ENCODE results near the gene LSM6.

LSM6 gene

DNA sequence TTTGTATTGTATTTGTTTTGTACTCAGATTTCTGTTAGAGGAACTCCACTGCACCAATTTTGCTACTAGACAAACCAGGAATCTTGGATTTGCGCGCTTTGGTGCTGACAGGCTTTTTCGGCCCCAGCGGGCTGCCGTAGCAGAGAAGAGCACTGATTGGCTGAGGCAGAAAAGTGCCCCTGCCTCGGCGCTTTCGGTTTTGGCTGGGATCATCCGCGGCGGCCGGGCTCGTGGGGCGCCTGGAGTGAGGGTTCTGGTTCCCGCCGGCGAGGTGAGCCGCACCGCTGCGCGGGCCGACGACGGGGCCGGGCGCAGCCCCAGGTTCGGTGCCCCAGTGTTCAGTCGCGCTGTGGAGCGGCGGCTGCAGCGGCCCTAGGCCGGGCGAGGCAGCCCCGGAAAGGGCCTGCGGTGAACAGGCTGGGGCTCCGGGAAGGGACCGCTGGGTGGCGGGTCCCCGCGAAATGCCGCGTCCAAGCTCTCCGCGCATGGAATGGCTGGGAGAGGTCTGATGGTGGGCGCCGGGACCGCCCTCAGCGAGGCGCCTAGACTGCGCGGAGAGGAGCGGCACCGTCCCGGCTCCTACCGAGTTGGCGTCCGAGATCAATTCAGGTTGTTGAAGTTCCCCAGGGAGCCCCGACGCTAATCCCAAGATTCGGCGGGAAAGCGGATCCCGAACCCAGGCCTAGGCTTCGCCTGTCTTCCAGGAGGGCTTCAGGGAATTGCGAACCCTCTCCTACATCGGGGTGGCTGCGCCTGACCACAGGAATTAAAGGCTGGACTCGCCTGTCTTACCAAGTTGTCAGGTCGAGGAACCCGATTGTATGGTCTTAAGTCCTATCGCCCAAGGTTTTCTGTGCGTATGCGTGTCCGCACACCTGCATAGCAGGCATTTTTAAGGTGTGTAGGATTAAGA is at the start of gene LSM6:
Gene LSM6 (plus strand): TSS at position 178 of the 913 bp plus-strand sequence. CDS start 7,204 bp downstream, outside the sequence.
- peak; percentile 83 for DNase-seq (ENCODE audit: low read depth)

DNA sequence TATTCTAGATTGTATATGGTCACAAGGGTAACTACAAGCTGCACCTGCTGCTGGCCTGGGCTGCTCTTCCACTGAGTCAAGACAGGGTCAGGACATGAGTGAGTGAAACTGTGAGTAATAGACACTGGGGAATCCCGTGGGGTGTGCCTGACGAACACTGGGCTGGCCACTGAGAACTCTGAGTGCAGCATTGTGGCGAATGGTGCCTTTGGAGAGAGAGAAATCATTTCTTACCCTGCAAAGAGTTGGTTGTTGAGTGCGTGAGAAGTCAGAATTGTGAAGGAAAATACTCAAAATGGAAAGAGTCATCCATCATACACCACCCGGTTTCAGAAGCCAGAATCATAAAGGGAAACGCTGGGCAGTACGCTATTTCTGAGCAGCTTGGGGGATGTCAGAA is 43.1 kb upstream of the LSM6 start:
- peak; percentile 18 for DNase-seq (ENCODE audit: low read depth)

GRCh38 chr4:146134761-146135445 is 40.6 kb upstream of the LSM6 start:
- peak; percentile 75 for DNase-seq (ENCODE audit: low read depth)

GRCh38 chr4:146135941-146136340 is 39.6 kb upstream of the LSM6 start:
- no peak for DNase-seq (ENCODE audit: low read depth)

- DNase-seq (ENCODE audit: low read depth): no peak
Observed at GRCh38 chr4:146142768-146143167, 32.8 kb upstream of the LSM6 start.

- no peak for DNase-seq (ENCODE audit: low read depth)
Observed at GRCh38 chr4:146143888-146144287, 31.6 kb upstream of the LSM6 start.

GRCh38 chr4:146146918-146147317 is 28.6 kb upstream of the LSM6 start:
- DNase-seq (ENCODE audit: low read depth): no peak

DNA sequence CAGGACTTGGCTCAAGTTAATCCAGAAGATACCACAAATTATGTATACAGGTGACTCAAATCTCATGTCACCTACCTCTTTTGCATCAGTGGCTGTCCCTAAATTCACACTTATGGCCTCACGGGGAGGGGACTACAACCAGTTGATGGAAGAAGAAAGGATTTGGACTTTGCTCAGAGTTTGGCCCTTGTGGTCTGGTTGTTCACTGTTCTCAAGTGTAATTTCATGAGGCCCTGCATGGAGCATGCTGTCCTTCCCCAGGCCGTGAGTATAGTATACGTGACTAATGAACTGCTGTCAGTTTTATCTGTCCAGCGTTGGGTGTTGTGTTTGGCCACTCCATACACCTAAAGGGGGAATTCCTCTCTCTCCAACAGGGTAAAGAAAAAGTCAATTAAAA is 27.5 kb upstream of the LSM6 start:
- no peak for DNase-seq (ENCODE audit: low read depth)

DNA sequence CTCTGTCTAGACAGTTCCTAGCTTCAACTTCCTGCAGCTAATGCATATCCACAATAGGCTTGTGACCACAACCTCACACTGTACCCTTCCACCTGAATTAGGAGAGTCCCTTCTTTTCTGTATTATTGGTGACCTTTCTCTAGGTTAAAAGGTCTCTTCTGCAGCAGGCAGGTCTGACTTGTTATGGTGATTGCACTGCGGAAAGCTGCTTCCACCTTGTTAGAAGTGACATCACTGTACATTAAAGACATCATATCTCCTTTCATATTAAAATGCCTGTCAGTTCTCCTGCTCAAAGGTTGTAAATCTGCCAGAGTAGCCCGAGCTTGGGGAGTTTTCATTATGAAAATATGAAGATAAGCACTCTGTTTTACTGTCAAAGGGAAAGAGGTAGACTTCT is 21.5 kb upstream of the LSM6 start:
- no peak for DNase-seq (ENCODE audit: low read depth)

DNA sequence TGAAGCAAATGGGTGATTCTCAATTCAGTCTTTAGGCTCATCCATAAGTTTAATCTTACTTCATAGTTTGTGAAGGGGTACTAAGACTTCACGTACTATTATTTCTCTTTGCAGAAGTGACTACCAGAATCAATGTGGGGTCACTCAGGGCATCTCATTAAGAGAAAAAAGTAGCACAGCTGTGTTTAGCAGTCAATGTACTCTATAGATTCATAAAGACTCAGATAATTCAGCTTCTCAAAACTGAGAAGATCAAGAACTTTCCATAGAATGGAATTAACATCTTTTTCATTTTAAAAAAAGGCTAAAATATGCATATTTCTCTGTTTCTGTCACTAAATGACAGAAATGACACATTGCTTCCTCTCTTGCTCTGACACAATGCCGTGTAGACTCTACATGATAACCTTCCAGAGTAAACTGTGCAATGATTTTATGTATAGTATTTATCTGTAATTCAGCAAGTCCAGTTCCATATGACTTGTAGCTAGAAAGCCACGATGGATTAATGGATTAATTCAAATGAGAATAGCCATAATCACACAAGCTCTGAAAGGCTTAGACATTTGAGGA is 20.3 kb upstream of the LSM6 start:
- DNase-seq (ENCODE audit: low read depth): no peak

- DNase-seq (ENCODE audit: low read depth): no peak
Observed at GRCh38 chr4:146158036-146158745, 17.3 kb upstream of the LSM6 start.

- no peak for DNase-seq (ENCODE audit: low read depth)
Observed at GRCh38 chr4:146159384-146160058, 16.0 kb upstream of the LSM6 start.

GRCh38 chr4:146161243-146161642 is 14.3 kb upstream of the LSM6 start:
- DNase-seq (ENCODE audit: low read depth): no peak

DNA sequence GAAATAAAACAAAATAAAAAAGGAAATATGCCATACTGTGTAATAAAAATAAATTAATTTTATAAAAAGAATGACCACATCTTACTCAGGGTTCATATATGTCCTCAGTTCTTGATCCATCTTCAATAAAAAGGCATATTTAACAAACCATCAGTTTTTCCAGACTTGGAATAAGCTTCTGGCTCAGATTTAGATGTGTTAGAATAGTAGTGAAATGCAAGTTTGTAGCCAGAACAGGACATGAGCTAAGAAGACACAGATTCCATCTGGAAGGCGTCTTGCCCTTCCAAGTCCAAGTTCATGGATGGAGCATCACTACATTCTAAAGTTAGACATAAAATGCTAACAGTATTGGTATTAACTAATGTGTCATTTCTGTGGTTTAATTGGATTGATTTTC is 10.3 kb upstream of the LSM6 start:
- no peak for DNase-seq (ENCODE audit: low read depth)

- peak; percentile 53 for DNase-seq (ENCODE audit: low read depth)
Observed at GRCh38 chr4:146165840-146166239, 9.7 kb upstream of the LSM6 start.

- DNase-seq (ENCODE audit: low read depth): no peak
Observed at GRCh38 chr4:146170149-146170548, 5.4 kb upstream of the LSM6 start.

DNA sequence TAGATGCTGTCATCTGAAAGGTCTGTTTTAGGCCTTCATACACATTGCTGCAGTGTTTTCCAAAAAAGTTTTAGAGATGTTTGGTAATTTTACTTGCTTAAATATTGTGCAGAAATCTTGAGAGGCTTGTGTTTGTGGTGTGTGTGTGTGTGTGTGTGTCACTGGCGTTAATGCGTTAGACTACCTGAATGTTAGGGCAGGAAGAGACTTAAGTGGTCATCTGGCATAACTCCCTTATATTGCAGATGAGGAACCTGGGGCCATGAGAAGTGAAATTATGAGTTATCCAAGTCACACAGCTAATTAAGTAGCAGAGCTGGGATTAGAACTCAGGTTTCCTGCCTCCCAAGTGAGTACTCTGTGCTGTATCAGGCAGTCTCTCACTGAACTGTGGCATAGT is 1.4 kb downstream of the LSM6 start:
- no peak for DNase-seq (ENCODE audit: low read depth)

DNA sequence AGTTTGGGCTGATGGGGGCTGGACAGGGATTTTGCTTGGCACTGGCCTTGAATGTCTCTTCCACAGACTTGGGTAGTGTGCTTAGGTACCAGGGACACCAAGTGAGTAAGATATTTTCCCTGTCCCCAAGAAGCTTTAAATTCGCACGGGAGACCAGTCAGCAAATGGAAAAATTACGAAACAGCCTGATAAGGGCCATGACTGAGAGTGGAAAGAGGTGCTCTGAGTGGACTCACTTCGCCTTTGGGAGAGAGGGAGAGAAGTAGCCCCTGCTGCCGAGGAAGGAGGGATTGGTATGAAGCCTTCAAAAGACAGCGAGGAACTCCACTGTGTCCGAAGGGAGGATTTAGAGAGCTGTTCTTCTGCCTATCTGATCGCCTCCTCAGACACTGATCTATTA is 2.6 kb downstream of the LSM6 start:
- no peak for DNase-seq (ENCODE audit: low read depth)

GRCh38 chr4:146179784-146180370 is 4.4 kb downstream of the LSM6 start:
- DNase-seq (ENCODE audit: low read depth): no peak

GRCh38 chr4:146182443-146182842 is 6.9 kb downstream of the LSM6 start:
- no peak for DNase-seq (ENCODE audit: low read depth)

- no peak for DNase-seq (ENCODE audit: low read depth)
Observed at GRCh38 chr4:146183209-146183608, 7.7 kb downstream of the LSM6 start.

Data from stromal cell of bone marrow (primary cell).